ENCODE measurements around the gene RFTN1. TPM values are rescaled to one million over a fixed set of nuclear protein-coding genes. Genes with fewer than 3 reads are reported as not detected.

Gene RFTN1
- total and polyA plus RNA-seq, 2 donors from 2014 or later = 15.3 to 34.1 TPM

- Histone ChIP-seq H3K27me3 (ENCODE audit: control insufficient read depth, insufficient read depth, low read length) (no peaks in the 10 kb centered on the region), H3K27ac (ENCODE audit: low read depth in 2 of 2, low read length in 2 of 2) (no peak overlapping the region), H3K9me3 (ENCODE audit: control insufficient read depth in 2 of 3, insufficient read depth in 1 of 3, low read length in 3 of 3) (no peaks in the 10 kb centered on the region), H3K36me3 (ENCODE audit: control insufficient read depth in 2 of 3, insufficient read depth in 3 of 3, low read length in 3 of 3) (peaks cover 0 to 16% (median 7%) of the 10 kb centered on the region in 3 donors), H3K4me3 (ENCODE audit: low read length in 3 of 3) (no peak overlapping the region), H3K9ac (ENCODE audit: low read length in 3 of 3) (no peak overlapping the region), H3K4me1 (ENCODE audit: control insufficient read depth in 2 of 3, insufficient read depth in 2 of 3, low read depth in 1 of 3, low read length in 3 of 3) (peaks cover 0 to 10% (median 2%) of the 10 kb centered on the region in 3 donors)
- DNase-seq (no peak), FAIRE-seq (no peak)
- intact Hi-C loops (cut with DNase I) = no loop called here
- no peak for TF ChIP-seq CTCF (IDR thresholded peaks at IDR 0.05; ENCODE audit: borderline replicate concordance, extremely low read depth, insufficient read depth)
Measured at GRCh38 chr3:16308727-16309126, 204.8 kb downstream of the RFTN1 start.

GRCh38 chr3:16307832-16308531, 205.5 kb downstream of the RFTN1 start:
- H3K9me3 ChIP-seq (ENCODE audit: control insufficient read depth in 2 of 3, insufficient read depth in 1 of 3, low read length in 3 of 3) = no peaks in the 10 kb centered on the region
- no peak overlapping the region for H3K27ac ChIP-seq (ENCODE audit: low read depth in 2 of 2, low read length in 2 of 2)
- no peak for TF ChIP-seq CTCF (IDR thresholded peaks at IDR 0.05; ENCODE audit: borderline replicate concordance, extremely low read depth, insufficient read depth)
- FAIRE-seq = no peak
- H3K4me1 ChIP-seq (ENCODE audit: control insufficient read depth in 2 of 3, insufficient read depth in 2 of 3, low read depth in 1 of 3, low read length in 3 of 3) = peaks cover 0 to 10% (median 2%) of the 10 kb centered on the region in 3 donors
- H3K4me3 ChIP-seq (ENCODE audit: low read length in 3 of 3) = no peak overlapping the region
- H3K27me3 ChIP-seq (ENCODE audit: control insufficient read depth, insufficient read depth, low read length) = no peaks in the 10 kb centered on the region
- DNase-seq = no peak
- no peak overlapping the region for H3K9ac ChIP-seq (ENCODE audit: low read length in 3 of 3)
- H3K36me3 ChIP-seq (ENCODE audit: control insufficient read depth in 2 of 3, insufficient read depth in 3 of 3, low read length in 3 of 3) = peaks cover 0 to 11% (median 7%) of the 10 kb centered on the region in 3 donors
- intact Hi-C loops (cut with DNase I) = no loop called here

- peaks cover 0 to 19% (median 5%) of the 10 kb centered on the region in 3 donors for H3K36me3 ChIP-seq (ENCODE audit: control insufficient read depth in 2 of 3, insufficient read depth in 3 of 3, low read length in 3 of 3)
- no peaks in the 10 kb centered on the region for H3K9me3 ChIP-seq (ENCODE audit: control insufficient read depth in 2 of 3, insufficient read depth in 1 of 3, low read length in 3 of 3)
- DNase-seq (no peak), FAIRE-seq (no peak)
- intact Hi-C loops (cut with DNase I) = no loop called here
- H3K4me3 ChIP-seq (ENCODE audit: low read length in 3 of 3) = no peak overlapping the region
- TF ChIP-seq CTCF (IDR thresholded peaks at IDR 0.05; ENCODE audit: borderline replicate concordance, extremely low read depth, insufficient read depth) = no peak
- no peak overlapping the region for H3K9ac ChIP-seq (ENCODE audit: low read length in 3 of 3)
- peaks cover 0 to 10% (median 2%) of the 10 kb centered on the region in 3 donors for H3K4me1 ChIP-seq (ENCODE audit: control insufficient read depth in 2 of 3, insufficient read depth in 2 of 3, low read depth in 1 of 3, low read length in 3 of 3)
- no peak overlapping the region for H3K27ac ChIP-seq (ENCODE audit: low read depth in 2 of 2, low read length in 2 of 2)
- no peaks in the 10 kb centered on the region for H3K27me3 ChIP-seq (ENCODE audit: control insufficient read depth, insufficient read depth, low read length)
Measured at GRCh38 chr3:16305111-16305541, 208.4 kb downstream of the RFTN1 start.
